BJ (cell line): Measurements from ENCODE around the gene DSCAML1. TPM values are rescaled to one million over a fixed set of nuclear protein-coding genes. Genes with fewer than 3 reads are reported as not detected.

ENCODE experiments used
- CTCF ChIA-PET: fragments of 350-600 bp; formaldehyde crosslinking; extraction: SDS; loops from one replicate; lab custom pipeline; 2021; ENCODE audit warnings: antibody characterized with exemption, inconsistent platforms; lab: Yijun Ruan, JAX
- POLR2A ChIA-PET: fragments of 300-600 bp; sonication (Branson Sonifier 250); formaldehyde crosslinking; extraction: SDS; loops from one replicate; lab custom pipeline; 2021; ENCODE audit warnings: antibody characterized with exemption; lab: Charles Lee
- DNase-seq: peaks from one replicate; pipeline ENCODE4 v3.0.0-alpha.2; 2011; ENCODE audit warnings: low read depth
- H3K27me3 ChIP-seq: 2 replicates; pipeline ENCODE4 v1.6.0; 2011; ENCODE audit warnings: low read length; ENCODE audit not compliant: control insufficient read depth, insufficient read depth
- H3K36me3 ChIP-seq: 2 replicates; pipeline ENCODE4 v1.5.1; 2011; ENCODE audit warnings: low read length; ENCODE audit not compliant: control insufficient read depth, insufficient read depth
- H3K4me3 ChIP-seq: 2 replicates; pipeline ENCODE4 v1.5.1; 2011; ENCODE audit warnings: low read depth, mild to moderate bottlenecking, control low read depth, low read length
- CTCF ChIP-seq: IDR thresholded peaks from 2 replicates; pipeline ENCODE4 v1.5.1; 2011; ENCODE audit warnings: low read depth, mild to moderate bottlenecking, control low read depth, inconsistent platforms, low read length, moderate library complexity; ENCODE audit not compliant: insufficient read depth
- polyA plus RNA-seq: library from polyadenylated mRNA; depleted of rRNA; stranded (reverse); fragments of >200 nt; gene quantifications from 2 replicates; pipeline ENCODE4 v1.2.3, GENCODE V29; 2011

The DSCAML1 gene
- polyA plus RNA-seq, 1 experiment: not detected

DNA sequence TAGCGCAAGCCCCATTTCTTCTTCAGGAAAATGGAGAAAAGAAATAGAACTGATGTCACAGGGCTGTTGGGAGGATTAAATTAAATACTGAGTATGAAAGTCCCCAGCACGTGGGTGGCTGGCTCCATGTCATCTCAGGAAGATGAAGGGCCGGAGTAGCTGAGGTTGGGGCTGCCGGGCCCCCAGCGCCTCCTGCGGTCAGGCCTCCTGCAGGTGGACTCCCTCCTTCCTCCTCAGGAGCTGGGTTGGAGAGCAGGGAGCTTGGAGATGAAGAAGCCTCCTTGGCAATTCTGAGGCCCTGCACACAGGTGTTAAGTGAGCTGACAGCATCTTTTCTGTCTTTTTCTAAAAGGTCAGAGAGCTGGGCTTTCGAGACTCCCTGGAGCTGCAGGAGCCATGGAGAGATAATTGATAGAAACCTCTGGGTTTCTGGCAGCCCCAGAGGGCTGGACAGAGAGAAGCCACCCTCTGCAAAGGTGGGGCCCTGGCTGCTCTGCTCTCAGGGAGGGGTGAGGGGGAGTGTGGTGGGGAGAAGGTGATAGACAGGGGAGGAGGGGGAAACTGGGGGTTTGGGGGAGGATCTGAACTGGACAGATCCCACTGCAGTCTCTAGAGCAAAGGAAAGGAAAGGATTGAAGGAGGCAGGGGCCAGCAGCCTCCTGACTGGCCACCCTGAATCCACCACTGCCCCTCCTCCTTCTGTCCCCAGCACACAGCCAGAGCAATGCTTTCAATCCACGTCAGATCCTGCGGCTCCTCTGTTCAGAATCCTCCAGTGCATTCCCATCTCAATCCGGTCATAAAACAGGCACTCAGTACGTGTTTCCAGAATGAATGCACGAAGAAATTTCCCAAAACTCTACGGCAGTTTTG lies 258.5 kb downstream of the DSCAML1 start:
- ChIA-PET CTCF (interaction anchor here (0.7 kb wide), 1 partner anchor 22 kb away, joined by 4 read pairs; no protein-coding TSS in a partner anchor), POLR2A (no interaction called here)
- Histone ChIP-seq H3K36me3 (no peaks in the 10 kb centered on the region), H3K27me3 (0 out of 2 replicates have a peak, but pooled peaks cover 2% of the 10 kb centered on the region), H3K4me3 (no peak overlapping the region)
- no peak for DNase-seq
- TF ChIP-seq CTCF: no peak

GRCh38 chr11:117535850-117536411 lies 261.1 kb downstream of the DSCAML1 start:
- Histone ChIP-seq H3K4me3 (no peak overlapping the region), H3K36me3 (no peaks in the 10 kb centered on the region), H3K27me3 (peaks cover under 1% of the 10 kb centered on the region; the same call in 1 of the 2 replicates)
- ChIA-PET CTCF (interaction anchor here (1.4 kb wide), 1 partner anchor 39 kb away, joined by 3 read pairs; no protein-coding TSS in a partner anchor), POLR2A (no interaction called here)
- no peak for DNase-seq
- TF ChIP-seq CTCF: no peak

GRCh38 chr11:117535201-117535849 lies 261.7 kb downstream of the DSCAML1 start:
- POLR2A ChIA-PET: no interaction called here
- DNase-seq: no peak
- CTCF ChIA-PET: interaction anchor here (1.4 kb wide), 1 partner anchor 40 kb away, joined by 3 read pairs; no protein-coding TSS in a partner anchor
- H3K36me3 ChIP-seq: no peaks in the 10 kb centered on the region
- H3K4me3 ChIP-seq: no peak overlapping the region
- H3K27me3 ChIP-seq: no peaks in the 10 kb centered on the region; the same call in none of the 2 replicates
- no peak for TF ChIP-seq CTCF

DNA sequence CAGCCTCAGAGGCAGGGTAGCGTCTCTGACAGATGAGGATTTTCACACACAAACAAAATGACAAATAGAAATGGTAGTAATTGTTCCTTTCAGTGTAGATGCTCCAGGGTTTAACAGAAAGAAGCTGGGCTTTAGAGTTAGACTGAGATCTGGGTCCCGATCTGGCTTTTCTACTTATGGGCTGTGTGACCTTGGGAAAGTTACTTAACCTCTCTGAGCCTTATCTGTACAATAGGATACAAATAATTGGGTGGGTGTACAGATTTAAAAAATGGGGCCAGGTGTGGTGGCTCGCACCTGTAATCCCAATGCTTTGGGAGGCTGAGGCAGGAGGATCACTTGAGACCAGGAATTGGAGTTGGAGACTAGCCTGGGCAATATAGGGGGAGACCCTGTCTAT lies 264.4 kb downstream of the DSCAML1 start:
- TF ChIP-seq CTCF: no peak
- H3K4me3 ChIP-seq: no peak overlapping the region
- H3K36me3 ChIP-seq: no peaks in the 10 kb centered on the region
- no peak for DNase-seq
- ChIA-PET CTCF (no interaction called here), POLR2A (no interaction called here)
- H3K27me3 ChIP-seq: peaks cover 4% of the 10 kb centered on the region

DNA sequence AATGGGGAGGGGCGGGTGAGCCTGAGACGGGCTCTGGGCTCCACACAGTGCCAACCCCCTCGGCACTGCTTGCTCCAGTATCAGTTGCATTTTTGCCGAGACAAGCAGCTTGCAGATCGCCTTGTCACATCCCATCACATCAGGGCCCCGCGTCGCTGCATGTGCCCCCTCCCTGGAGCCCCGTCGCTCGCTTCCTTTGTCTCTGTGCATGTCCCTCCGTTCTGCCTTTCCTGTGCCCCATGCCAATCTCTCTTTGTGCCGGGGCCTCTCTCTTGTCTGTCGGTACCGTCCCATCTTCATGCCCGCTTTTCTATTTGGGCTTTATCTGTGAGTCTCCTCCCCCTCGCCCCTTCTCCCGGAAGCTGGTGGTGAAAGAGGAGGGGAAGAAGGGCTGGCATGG lies 267.2 kb downstream of the DSCAML1 start:
- CTCF ChIA-PET: no interaction called here
- no peak for TF ChIP-seq CTCF

More for the DNA sequence above, 267.2 kb downstream of the DSCAML1 start:
- POLR2A ChIA-PET: no interaction called here
- Histone ChIP-seq H3K27me3 (peaks cover 4% of the 10 kb centered on the region), H3K36me3 (no peaks in the 10 kb centered on the region), H3K4me3 (no peak overlapping the region)
- no peak for DNase-seq
